Left lung (tissue), 10 donors: ENCODE results near the gene WHAMM. TPM values are rescaled to one million over a fixed set of nuclear protein-coding genes. Genes with fewer than 3 reads are reported as not detected.

Experiments
- ATAC-seq: fragments of 200-7000 bp; cut with Tn5 transposase; one replicate; pipeline ENCODE4 v1.9.1; 2020; ENCODE audit warnings: moderate library complexity
- DNase-seq, 4 donors: peaks; one replicate each; pipeline ENCODE4 v3.0.0-alpha.2; 2013 to 2020
- H3K27ac ChIP-seq, 2 donors: fragments of 200-600 bp; sonication (generic) in 1 of 2; one replicate each; pipeline versions ENCODE4 v1.5.0 to v1.8.0; 2020 to 2021
- H3K27me3 ChIP-seq, 2 donors: fragments of 200-600 bp; sonication (generic) in 1 of 2; one replicate each; pipeline versions ENCODE4 v1.5.0 to v1.8.0; 2020 to 2021
- H3K36me3 ChIP-seq, 2 donors: fragments of 200-600 bp; sonication (generic) in 1 of 2; one replicate each; pipeline versions ENCODE4 v1.5.0 to v1.8.0; 2020 to 2021
- H3K4me1 ChIP-seq, 2 donors: fragments of 200-600 bp; one replicate each; pipeline ENCODE4 v1.8.0; 2021
- H3K4me3 ChIP-seq, 2 donors: fragments of 200-600 bp; sonication (generic) in 1 of 2; one replicate each; pipeline versions ENCODE4 v1.5.0 to v1.8.0; 2020 to 2021; ENCODE audit warnings: mild to moderate bottlenecking in 1 of 2
- H3K9me3 ChIP-seq, 2 donors: fragments of 200-600 bp; sonication (generic) in 1 of 2; one replicate each; pipeline versions ENCODE4 v1.5.0 to v1.8.0; 2020 to 2021
- intact Hi-C, 2 donors: fragments of 100-400 bp; cut with DNase I; formaldehyde crosslinking; loops; one replicate each; pipeline versions ENCODE4 v1.11.2 to v1.14.2; 2022
- polyA plus RNA-seq, 6 donors: library from polyadenylated mRNA; unstranded; fragments of 120-200 nt; gene quantifications; one replicate each; pipeline ENCODE4 v1.2.1, GENCODE V29; 2013; ENCODE audit not compliant: insufficient read length in 6 of 6
- total RNA-seq, 2 donors: library from RNA; stranded (reverse); fragmentation: NEBNext Ultra II Directional; extraction: Animal tissue kit (Norgen Biotek cat#: 25700); gene quantifications; one replicate each; pipeline ENCODE4 v1.2.1, GENCODE V29; 2021
- TF ChIP-seq, protein P1 (sequence below), 2 donors: fragments of 200-600 bp; sonication (generic) in 1 of 2; IDR thresholded peaks; one replicate each; pipeline versions ENCODE4 v1.5.0 to v1.8.0; 2021; ENCODE audit warnings: antibody characterized with exemption in 2 of 2
- donor health status: DM: no; HTN: yes; CAD: no.
- donor health status: DM: no; HTN: no; CAD: no.

The WHAMM gene
- total and polyA plus RNA-seq, 8 donors, result 9.3 to 15.8 (median 13.4) TPM

DNA sequence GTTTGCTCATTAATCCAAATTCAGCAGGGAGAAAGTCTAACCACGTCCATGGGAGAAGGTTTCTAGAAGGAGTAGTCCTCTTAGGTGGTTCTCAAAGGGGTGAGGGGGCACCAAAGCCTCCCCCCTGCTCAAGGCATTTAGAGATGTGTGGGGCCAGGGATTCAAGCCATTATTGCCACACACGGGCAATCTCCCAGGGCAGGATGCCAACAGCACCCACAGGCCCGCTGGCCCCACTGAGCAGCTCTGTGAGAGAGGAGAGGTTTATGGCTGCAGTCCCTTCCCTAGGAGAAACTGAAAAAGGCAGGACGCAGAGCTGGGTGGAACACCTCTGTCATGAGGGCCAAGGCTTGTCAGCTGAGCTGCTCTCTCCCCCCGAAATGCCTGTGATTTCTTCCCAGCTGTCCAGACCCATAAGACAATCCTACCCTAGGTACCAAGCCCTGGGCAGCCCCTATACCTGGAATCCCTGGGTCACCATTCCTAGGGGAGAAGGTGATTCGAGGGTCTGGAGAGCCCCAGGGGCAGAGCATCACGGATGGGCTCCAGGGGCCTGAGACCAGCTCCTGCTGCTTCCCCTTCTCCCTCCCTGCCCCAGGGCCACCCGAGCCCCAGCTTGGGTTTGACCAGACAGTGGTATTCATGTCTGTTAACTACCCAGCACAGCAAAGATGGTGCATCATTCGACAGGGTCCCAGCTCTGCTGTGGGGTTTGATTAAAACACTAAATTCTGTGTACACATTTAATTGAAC lies 39.0 kb downstream of the WHAMM start:
- Histone ChIP-seq H3K9me3 (no peaks in the 10 kb centered on the region), H3K27me3 (no peaks in the 10 kb centered on the region), H3K4me3 (no peak overlapping the region), H3K4me1 (peaks cover 0 to 10% of the 10 kb centered on the region in 2 donors), H3K36me3 (no peaks in the 10 kb centered on the region), H3K27ac (no peak overlapping the region)
- intact Hi-C loops, result no loop called here
- ATAC-seq, result no peak
- no peak for DNase-seq
- TF ChIP-seq, protein P1, sequence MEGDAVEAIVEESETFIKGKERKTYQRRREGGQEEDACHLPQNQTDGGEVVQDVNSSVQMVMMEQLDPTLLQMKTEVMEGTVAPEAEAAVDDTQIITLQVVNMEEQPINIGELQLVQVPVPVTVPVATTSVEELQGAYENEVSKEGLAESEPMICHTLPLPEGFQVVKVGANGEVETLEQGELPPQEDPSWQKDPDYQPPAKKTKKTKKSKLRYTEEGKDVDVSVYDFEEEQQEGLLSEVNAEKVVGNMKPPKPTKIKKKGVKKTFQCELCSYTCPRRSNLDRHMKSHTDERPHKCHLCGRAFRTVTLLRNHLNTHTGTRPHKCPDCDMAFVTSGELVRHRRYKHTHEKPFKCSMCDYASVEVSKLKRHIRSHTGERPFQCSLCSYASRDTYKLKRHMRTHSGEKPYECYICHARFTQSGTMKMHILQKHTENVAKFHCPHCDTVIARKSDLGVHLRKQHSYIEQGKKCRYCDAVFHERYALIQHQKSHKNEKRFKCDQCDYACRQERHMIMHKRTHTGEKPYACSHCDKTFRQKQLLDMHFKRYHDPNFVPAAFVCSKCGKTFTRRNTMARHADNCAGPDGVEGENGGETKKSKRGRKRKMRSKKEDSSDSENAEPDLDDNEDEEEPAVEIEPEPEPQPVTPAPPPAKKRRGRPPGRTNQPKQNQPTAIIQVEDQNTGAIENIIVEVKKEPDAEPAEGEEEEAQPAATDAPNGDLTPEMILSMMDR (IDR thresholded peaks at IDR 0.05), result no peak

DNA sequence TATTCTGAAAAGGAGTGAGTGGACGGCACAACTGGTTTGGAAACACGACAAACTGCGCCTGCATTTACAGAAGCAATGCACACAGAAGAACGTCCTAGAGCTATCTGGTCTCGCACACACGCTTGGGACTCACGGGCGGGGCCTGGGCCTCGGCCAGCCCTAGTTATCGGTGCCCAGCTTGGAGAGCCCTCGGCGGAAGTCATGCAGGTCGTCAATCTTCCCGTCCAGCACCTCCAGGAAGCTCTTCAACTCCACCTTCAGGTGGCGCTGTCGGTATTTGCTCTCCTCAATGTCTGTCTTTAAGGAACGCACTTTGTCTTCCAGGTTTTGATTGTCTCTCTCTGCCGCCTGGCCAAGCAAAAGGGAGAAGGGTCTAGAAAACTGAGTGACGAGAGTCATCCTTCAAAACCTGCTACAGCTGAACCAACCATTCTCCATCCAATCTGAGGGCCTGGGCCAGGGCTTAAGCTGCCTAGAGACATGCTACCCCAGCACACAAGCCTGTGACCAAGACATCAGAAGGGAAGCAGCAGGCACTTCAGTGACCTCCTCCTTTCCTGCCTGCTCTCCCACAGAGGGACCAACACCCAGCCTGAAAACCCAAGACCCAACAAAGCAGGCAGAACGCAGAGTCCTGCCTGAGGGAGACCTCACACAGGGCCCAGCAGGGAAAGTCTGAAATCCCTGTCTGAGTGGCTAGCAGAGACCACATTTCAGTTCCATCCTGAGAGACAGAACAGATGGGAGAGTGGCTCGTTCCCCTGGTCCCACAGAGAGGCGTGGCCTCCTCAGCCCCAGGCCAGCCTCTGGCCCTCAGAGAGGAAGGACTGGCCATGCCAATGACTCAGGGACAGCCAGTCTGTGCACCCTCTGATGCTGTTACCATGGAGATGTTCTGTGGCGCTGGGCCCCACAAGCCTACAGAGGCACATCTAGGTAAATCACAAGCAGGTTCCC lies 40.4 kb downstream of the WHAMM start:
- DNase-seq, result peak; percentile 29 to 86 (median 82)
- Histone ChIP-seq H3K27ac (no peak overlapping the region), H3K4me3 (no peak overlapping the region), H3K36me3 (no peaks in the 10 kb centered on the region), H3K9me3 (no peaks in the 10 kb centered on the region), H3K27me3 (no peaks in the 10 kb centered on the region), H3K4me1 (peaks cover 0 to 10% of the 10 kb centered on the region in 2 donors)
- ATAC-seq, result peak; percentile 97
- intact Hi-C loops, result no loop called here
- TF ChIP-seq, protein P1 (IDR thresholded peaks at IDR 0.05), result peak; percentile 55 to 61

DNA sequence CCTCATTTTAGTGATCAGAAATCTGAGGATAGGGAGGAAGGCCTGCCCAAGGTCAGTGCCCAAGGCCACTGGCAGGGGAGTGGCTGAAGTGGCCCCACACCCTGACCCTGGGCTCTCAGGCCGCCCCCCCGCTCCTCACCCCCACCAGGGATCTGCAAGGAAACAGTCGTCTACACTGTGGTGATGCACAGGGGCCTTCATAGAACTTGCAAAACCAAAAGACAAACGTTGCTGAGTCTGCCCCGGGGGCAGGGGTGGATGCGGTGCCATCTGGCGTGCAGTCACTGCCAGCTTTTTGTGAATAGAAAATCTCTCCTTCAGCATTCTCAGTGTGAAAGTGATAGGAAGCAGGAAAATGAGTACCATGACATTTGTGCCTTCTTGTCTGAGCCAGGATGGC lies 41.3 kb downstream of the WHAMM start:
- ATAC-seq (no peak), DNase-seq (no peak)
- H3K27ac ChIP-seq, result no peak overlapping the region
- H3K4me3 ChIP-seq, result no peak overlapping the region
- TF ChIP-seq, protein P1 (IDR thresholded peaks at IDR 0.05), result no peak
- H3K4me1 ChIP-seq, result peaks cover 0 to 10% of the 10 kb centered on the region in 2 donors
- intact Hi-C loops, result no loop called here
- no peaks in the 10 kb centered on the region for H3K36me3 ChIP-seq
- H3K27me3 ChIP-seq, result no peaks in the 10 kb centered on the region
- H3K9me3 ChIP-seq, result no peaks in the 10 kb centered on the region

DNA sequence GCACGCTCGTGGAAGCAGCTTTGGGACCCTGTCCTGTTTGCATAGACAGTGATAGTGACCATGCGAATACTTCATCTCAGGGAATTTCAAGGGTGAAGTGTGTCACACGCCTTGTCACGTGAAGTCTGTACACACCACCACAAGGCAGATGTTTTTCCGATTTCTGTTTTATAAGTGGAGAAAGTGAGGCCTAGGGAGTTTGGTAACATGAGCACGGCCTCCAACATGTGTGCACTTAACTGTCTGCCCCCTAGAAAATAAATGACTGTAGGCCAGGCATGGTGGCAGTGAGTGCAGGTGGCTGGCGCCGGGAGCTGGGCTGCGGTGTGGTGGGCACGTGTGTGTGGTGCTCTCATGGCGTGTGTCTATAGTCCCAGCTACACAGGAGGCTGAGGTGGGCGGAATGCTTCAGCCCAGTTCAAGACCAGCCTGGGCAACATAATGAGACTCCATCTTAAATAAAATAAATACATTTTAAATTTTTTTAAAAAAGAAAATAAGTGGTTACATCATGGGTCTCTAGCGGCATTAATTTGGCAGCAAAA lies 42.0 kb downstream of the WHAMM start:
- DNase-seq (no peak), ATAC-seq (no peak)
- Histone ChIP-seq H3K36me3 (no peaks in the 10 kb centered on the region), H3K9me3 (no peaks in the 10 kb centered on the region), H3K4me1 (peaks cover 0 to 10% of the 10 kb centered on the region in 2 donors), H3K27ac (no peak overlapping the region), H3K4me3 (no peak overlapping the region), H3K27me3 (no peaks in the 10 kb centered on the region)
- intact Hi-C loops, result no loop called here
- TF ChIP-seq, protein P1 (IDR thresholded peaks at IDR 0.05), result no peak
